Ovary (tissue), 3 donors: Measurements from ENCODE around the gene NCOR1.

Experiments
- POLR2A ChIP-seq: fragments of 450-650 bp; IDR thresholded peaks from one replicate; pipeline ENCODE4 v1.6.1; 2017; ENCODE audit warnings: antibody characterized with exemption, mild to moderate bottlenecking, moderate library complexity
- TF ChIP-seq, protein P1 (sequence below), 3 donors: fragments of 450-650 bp in 2 of 3; fragments of 200-600 bp in 1 of 3; IDR thresholded peaks; one replicate each; pipeline versions ENCODE4 v1.5.1 to v1.8.0; 2016 to 2022; ENCODE audit warnings: antibody characterized with exemption in 3 of 3, mild to moderate bottlenecking in 1 of 3
- donor health status: DM: no; HTN: no; CAD: no.

DNA sequence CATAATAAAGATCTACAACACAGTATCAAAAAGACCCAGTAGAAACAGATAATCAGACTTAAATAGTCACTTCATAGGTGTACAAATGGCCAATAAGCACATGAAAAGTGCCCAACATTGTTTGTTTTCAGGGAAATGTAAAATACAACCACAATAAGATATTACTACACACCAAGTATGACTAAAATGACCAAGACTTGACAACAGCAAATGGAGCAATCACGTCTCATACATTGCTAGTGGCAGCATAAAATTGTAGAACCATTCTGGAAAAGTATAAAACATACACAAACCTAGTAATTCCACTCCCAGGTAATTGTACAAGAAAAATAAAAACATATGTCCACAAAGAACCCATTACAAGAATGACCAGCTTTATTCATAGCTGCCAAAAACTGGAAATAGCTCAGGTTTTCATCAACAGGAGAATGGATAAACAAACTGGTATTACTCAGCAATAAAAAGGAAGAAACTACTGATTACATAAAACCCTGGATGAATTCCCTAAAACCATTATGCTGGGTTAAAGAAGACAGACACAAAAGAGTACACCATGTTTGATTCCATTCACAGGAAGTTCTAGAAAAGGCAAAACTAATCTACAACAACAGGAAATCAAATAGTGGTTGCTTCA is 130.2 kb downstream of the NCOR1 start:
- TF ChIP-seq, protein P1, sequence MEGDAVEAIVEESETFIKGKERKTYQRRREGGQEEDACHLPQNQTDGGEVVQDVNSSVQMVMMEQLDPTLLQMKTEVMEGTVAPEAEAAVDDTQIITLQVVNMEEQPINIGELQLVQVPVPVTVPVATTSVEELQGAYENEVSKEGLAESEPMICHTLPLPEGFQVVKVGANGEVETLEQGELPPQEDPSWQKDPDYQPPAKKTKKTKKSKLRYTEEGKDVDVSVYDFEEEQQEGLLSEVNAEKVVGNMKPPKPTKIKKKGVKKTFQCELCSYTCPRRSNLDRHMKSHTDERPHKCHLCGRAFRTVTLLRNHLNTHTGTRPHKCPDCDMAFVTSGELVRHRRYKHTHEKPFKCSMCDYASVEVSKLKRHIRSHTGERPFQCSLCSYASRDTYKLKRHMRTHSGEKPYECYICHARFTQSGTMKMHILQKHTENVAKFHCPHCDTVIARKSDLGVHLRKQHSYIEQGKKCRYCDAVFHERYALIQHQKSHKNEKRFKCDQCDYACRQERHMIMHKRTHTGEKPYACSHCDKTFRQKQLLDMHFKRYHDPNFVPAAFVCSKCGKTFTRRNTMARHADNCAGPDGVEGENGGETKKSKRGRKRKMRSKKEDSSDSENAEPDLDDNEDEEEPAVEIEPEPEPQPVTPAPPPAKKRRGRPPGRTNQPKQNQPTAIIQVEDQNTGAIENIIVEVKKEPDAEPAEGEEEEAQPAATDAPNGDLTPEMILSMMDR (IDR thresholded peaks at IDR 0.05): no peak
- no peak for TF ChIP-seq POLR2A
